ENCODE measurements around the gene RANBP3. TPM values are rescaled to one million over a fixed set of nuclear protein-coding genes. Genes with fewer than 3 reads are reported as not detected.

The RANBP3 gene
- total RNA-seq, 2 experiments from 2014 or later, result 74.3 to 87.5 TPM

DNA sequence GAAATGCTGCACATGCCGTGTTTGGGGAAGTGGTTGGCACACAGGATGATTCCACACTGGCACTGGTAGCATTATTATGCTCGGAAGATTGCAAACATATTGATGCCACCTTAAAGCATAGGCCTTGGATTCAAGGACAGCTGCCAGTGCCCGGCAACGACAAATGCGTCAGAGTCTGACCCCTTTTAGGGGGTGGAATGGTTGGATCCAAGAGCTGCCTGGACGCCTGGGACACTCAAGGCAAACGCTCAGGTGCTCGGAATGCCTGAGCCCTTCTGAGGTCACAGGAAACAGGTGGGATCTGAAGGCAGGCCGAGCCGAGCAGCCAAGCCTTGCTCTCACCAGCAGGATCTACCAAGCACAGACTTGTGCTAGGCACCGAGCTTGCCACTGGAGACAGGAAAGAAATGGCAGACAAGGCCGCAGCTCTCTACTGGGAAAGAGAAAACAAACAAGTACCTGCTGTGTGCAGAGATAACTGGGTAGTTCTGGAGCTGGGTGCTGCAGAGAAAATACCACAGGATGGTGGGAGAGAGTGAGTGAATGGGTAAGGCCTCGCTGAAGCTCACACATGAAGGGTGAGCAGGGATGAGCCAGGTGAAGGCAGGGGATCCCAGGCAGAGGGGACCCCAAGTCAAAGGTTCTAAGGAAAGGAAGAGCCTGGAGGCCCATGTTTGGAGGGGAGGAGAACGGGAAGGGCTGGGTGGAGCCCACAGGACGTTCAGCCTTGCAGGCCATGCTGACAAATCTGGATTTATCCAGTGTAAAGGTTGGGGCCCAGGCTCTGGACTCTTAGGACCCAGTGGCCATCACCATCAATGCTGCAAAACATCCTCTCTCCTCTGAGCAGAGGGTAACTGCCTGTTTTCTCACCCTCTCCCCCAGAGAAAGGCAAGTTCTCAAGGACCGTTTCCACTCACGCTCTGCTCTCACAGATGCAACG is 9.2 kb downstream of the RANBP3 start:
- no peaks in the 10 kb centered on the region for H3K27me3 Mint-ChIP-seq
- H3K36me3 Mint-ChIP-seq (ENCODE audit: low read depth), result peaks cover 42% of the 10 kb centered on the region
- no peak for TF ChIP-seq CTCF (IDR thresholded peaks at IDR 0.05)
- intact Hi-C loops (cut with micrococcal nuclease), result no loop called here
- H3K9me3 Mint-ChIP-seq, result no peaks in the 10 kb centered on the region
- H3K4me1 Mint-ChIP-seq (ENCODE audit: low read depth), result peaks cover 86% of the 10 kb centered on the region
- DNase-seq (no peak), ATAC-seq (no peak)
- ChIA-PET POLR2A (interaction anchor here (0.6 to 2.3 kb wide), 6 partner anchors 10 to 1208 kb away, joined by 3 to 8 read pairs (median 4); partner anchors contain the start of genes RANBP3 and RPL36), CTCF (interaction anchor here (0.7 to 7.8 kb wide), 18 partner anchors 9 to 191 kb away, joined by 3 to 108 read pairs (median 9); partner anchors contain the start of genes NDUFA11 and RANBP3)
- H3K4me3 Mint-ChIP-seq, result no peak overlapping the region
- peak overlapping the region; percentile 83 for H3K27ac Mint-ChIP-seq

DNA sequence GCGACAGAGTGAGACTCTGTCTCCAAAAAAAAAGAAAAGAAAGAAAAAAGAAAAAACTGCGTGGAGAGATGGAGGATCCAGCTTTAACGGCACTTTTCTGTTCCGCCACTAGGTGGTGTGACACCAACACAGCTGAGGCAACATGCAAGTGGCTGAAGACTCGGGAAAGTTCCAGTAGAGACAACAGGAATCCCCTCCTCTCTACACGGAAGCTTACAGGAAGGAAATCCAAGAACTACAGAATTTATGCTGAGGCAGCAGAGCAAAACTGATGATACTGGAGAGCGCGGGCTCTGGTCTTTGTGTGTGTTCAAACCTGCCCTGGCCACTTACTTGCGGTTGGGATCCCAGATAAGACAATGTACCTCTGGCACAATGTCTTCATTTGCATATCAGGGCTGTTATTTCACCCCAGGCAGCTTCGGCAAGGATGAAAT is 9.9 kb downstream of the RANBP3 start:
- ChIA-PET POLR2A (interaction anchor here (0.6 to 2.3 kb wide), 6 partner anchors 10 to 1207 kb away, joined by 3 to 8 read pairs (median 4); partner anchors contain the start of genes RANBP3 and RPL36), CTCF (interaction anchor here (0.7 to 7.8 kb wide), 23 partner anchors 9 to 191 kb away, joined by 3 to 108 read pairs (median 7); partner anchors contain the start of genes NDUFA11 and RANBP3)
- peak; percentile 86 for ATAC-seq
- H3K27me3 Mint-ChIP-seq, result no peaks in the 10 kb centered on the region
- peak; percentile 78 for DNase-seq
- H3K4me1 Mint-ChIP-seq (ENCODE audit: low read depth), result peaks cover 86% of the 10 kb centered on the region
- H3K4me3 Mint-ChIP-seq, result no peak overlapping the region
- peak overlapping the region; percentile 83 for H3K27ac Mint-ChIP-seq
- H3K9me3 Mint-ChIP-seq, result no peaks in the 10 kb centered on the region
- peak; percentile 94 for TF ChIP-seq CTCF (IDR thresholded peaks at IDR 0.05)
- intact Hi-C loops (cut with micrococcal nuclease), result no loop called here
- H3K36me3 Mint-ChIP-seq (ENCODE audit: low read depth), result peaks cover 38% of the 10 kb centered on the region

GRCh38 chr19:5967571-5967970 is 10.4 kb downstream of the RANBP3 start:
- ChIA-PET POLR2A (interaction anchor here (1.1 to 2.3 kb wide), 5 partner anchors 11 to 278 kb away, joined by 3 to 8 read pairs (median 4); partner anchors contain the start of genes RANBP3 and RPL36), CTCF (interaction anchor here (0.7 to 7.8 kb wide), 22 partner anchors 8 to 192 kb away, joined by 3 to 108 read pairs (median 7); partner anchors contain the start of genes NDUFA11 and RANBP3)
- Mint-ChIP-seq H3K4me1 (ENCODE audit: low read depth) (peaks cover 87% of the 10 kb centered on the region), H3K27me3 (no peaks in the 10 kb centered on the region), H3K4me3 (no peak overlapping the region), H3K9me3 (no peaks in the 10 kb centered on the region), H3K27ac (peak overlapping the region; percentile 83), H3K36me3 (ENCODE audit: low read depth) (peaks cover 37% of the 10 kb centered on the region)
- no peak for TF ChIP-seq CTCF (IDR thresholded peaks at IDR 0.05)
- DNase-seq, result no peak
- peak; percentile 9 for ATAC-seq
- intact Hi-C loops (cut with micrococcal nuclease), result no loop called here

GRCh38 chr19:5966941-5967340 is 11.0 kb downstream of the RANBP3 start:
- H3K4me3 Mint-ChIP-seq, result no peak overlapping the region
- H3K36me3 Mint-ChIP-seq (ENCODE audit: low read depth), result peaks cover 31% of the 10 kb centered on the region
- H3K27ac Mint-ChIP-seq, result peak overlapping the region; percentile 39
- peaks cover 87% of the 10 kb centered on the region for H3K4me1 Mint-ChIP-seq (ENCODE audit: low read depth)
- TF ChIP-seq CTCF (IDR thresholded peaks at IDR 0.05), result no peak
- CTCF ChIA-PET, result interaction anchor here (1.1 to 7.8 kb wide), 10 partner anchors 8 to 63 kb away, joined by 3 to 108 read pairs (median 10); partner anchors contain the start of genes NDUFA11 and RANBP3
- ATAC-seq (no peak), DNase-seq (no peak)
- intact Hi-C loops (cut with micrococcal nuclease), result no loop called here
- no peaks in the 10 kb centered on the region for H3K9me3 Mint-ChIP-seq
- POLR2A ChIA-PET, result interaction anchor here (1.7 to 2.3 kb wide), 2 partner anchors 17 to 19 kb away, joined by 5 to 8 read pairs; no protein-coding TSS in a partner anchor
- no peaks in the 10 kb centered on the region for H3K27me3 Mint-ChIP-seq
